Retinal pigment epithelial cell (primary cell): Measurements from ENCODE around the gene HOXC13.

ENCODE experiments used
- DNase-seq: peaks from one replicate; pipeline ENCODE4 v3.0.0-alpha.2; 2010; ENCODE audit warnings: low read depth
- H3K4me3 ChIP-seq: 2 replicates; pipeline ENCODE4 v1.5.1; 2011; ENCODE audit warnings: mild to moderate bottlenecking, low read length, control low read depth, moderate library complexity
- TF ChIP-seq, protein P1 (sequence below): conservative IDR thresholded peaks from 2 replicates; pipeline ENCODE4 v1.5.1; 2011; ENCODE audit warnings: low read depth, low read length, control low read depth, inconsistent platforms

HOXC13 gene

DNA sequence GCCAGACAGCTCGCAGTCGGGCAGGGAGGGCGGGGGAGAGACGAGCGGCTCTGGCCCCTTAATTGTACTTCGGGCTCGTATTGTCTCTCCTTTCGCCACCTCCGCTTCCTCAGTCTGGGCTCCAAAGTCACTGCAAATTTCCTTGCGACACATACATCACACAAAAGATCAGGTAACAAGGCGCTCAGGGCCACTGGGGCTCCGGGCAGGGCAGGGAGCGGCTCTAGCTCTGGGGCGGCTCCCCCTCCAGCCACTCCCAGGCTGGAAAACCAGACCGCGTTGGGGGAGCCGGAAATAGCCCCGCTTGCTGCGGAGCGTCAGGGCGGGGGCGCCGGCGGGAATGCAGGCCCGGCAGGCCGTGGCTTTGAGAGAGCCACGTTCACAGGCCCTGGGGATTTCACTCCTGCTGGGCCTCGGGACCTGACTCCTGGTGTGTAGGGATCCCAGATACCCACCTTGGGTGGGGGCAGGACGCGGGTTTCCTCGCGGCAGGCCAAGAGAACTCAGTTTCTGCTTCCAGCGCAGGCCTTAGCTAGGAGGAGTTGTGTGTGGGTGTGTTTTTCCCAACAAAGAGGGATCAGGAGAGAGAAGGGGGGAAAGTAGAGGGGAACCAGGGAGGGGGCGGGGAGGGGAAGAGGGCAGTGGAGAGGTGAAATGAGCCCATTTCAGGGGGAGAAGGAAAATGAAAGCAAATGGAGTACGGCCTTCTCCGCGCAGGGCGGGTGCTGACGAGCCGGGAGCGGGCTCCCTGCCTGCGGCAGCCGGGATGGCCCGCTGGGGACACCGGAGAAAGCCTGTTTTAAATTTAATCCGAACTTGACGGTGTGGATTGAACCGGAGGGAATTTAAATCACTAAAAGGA is 57.0 kb downstream of the HOXC13 start:
- DNase-seq: no peak
- H3K4me3 ChIP-seq: no peak overlapping the region
- TF ChIP-seq, protein P1, sequence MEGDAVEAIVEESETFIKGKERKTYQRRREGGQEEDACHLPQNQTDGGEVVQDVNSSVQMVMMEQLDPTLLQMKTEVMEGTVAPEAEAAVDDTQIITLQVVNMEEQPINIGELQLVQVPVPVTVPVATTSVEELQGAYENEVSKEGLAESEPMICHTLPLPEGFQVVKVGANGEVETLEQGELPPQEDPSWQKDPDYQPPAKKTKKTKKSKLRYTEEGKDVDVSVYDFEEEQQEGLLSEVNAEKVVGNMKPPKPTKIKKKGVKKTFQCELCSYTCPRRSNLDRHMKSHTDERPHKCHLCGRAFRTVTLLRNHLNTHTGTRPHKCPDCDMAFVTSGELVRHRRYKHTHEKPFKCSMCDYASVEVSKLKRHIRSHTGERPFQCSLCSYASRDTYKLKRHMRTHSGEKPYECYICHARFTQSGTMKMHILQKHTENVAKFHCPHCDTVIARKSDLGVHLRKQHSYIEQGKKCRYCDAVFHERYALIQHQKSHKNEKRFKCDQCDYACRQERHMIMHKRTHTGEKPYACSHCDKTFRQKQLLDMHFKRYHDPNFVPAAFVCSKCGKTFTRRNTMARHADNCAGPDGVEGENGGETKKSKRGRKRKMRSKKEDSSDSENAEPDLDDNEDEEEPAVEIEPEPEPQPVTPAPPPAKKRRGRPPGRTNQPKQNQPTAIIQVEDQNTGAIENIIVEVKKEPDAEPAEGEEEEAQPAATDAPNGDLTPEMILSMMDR: no peak
